Measurements from ENCODE around the gene PPP2R2B.

- TF ChIP-seq REST (IDR thresholded peaks at IDR 0.05) (no peak), CTCF (IDR thresholded peaks at IDR 0.05) (no peak), FOSL2 (IDR thresholded peaks at IDR 0.05) (no peak), FOSL2 (CRISPR knock-in tag; IDR thresholded peaks at IDR 0.05) (no peak), KDM1A (IDR thresholded peaks at IDR 0.05; ENCODE audit: low read depth) (no peak), POLR2A (IDR thresholded peaks at IDR 0.05; ENCODE audit: low read length) (no peak), PBX3 (IDR thresholded peaks at IDR 0.05) (no peak), CEBPB (IDR thresholded peaks at IDR 0.05) (no peak), BHLHE40 (IDR thresholded peaks at IDR 0.05; ENCODE audit: low read depth, low read length) (no peak), MAX (IDR thresholded peaks at IDR 0.05) (no peak), JUN (IDR thresholded peaks at IDR 0.05) (no peak), ESRRA (IDR thresholded peaks at IDR 0.05; ENCODE audit: borderline replicate concordance, low read length) (no peak), POLR2AphosphoS2 (conservative IDR thresholded peaks at IDR 0.05; ENCODE audit: low read length) (no peak)
Measured at GRCh38 chr5:146719179-146719578, 159.4 kb downstream of the PPP2R2B start.
